Peyer's patch (tissue), 4 donors: ENCODE measurements around the gene ZBTB48.

Experiments used
- CTCF ChIP-seq, 6 experiments: fragments of 450-650 bp in 4 of 6; fragments of 200-600 bp in 2 of 6; sonication (generic) in 1 of 6; IDR thresholded peaks; one replicate each; pipeline ENCODE4 v1.5.1; 2017 to 2019; ENCODE audit warnings: antibody characterized with exemption in 6 of 6, mild to moderate bottlenecking in 3 of 6, moderate library complexity in 1 of 6
- POLR2A ChIP-seq, 2 donors: fragments of 450-650 bp; IDR thresholded peaks; one replicate each; pipeline ENCODE4 v1.5.1; 2017; ENCODE audit warnings: antibody characterized with exemption in 2 of 2, mild to moderate bottlenecking in 2 of 2, moderate library complexity in 2 of 2

- TF ChIP-seq POLR2A (IDR thresholded peaks at IDR 0.05): no peak
- TF ChIP-seq CTCF (IDR thresholded peaks at IDR 0.05): no peak
Measured at GRCh38 chr1:6534248-6534822, 45.5 kb upstream of the ZBTB48 start.
